ENCODE measurements around the gene MED26. TPM values are rescaled to one million over a fixed set of nuclear protein-coding genes. Genes with fewer than 3 reads are reported as not detected.
A peak's percentile ranks its signal among the peaks of the same experiment; 100 is the strongest.
"Not testable (repeated sequence)": the region's sequence is repeated elsewhere in the genome, so short reads cannot be mapped to it uniquely, and the experiment has no call there.

The MED26 gene
- total RNA-seq, 2 donors from 2014 or later, result 5.2 to 5.9 TPM

- H3K36me3 ChIP-seq, result peaks cover 65% of the 10 kb centered on the region
- H3K9me3 ChIP-seq, result no peaks in the 10 kb centered on the region
- DNase-seq (ENCODE audit: low spot score), result no peak
- H3K4me1 ChIP-seq, result peaks cover 0 to 13% of the 10 kb centered on the region in 2 donors
- H3K27ac ChIP-seq, result no peak overlapping the region
- H3K27me3 ChIP-seq, result no peaks in the 10 kb centered on the region
- no peak for TF ChIP-seq CTCF (IDR thresholded peaks at IDR 0.05)
- no peak overlapping the region for H3K4me3 ChIP-seq
Observed at GRCh38 chr19:16654140-16654539, 26.1 kb upstream of the MED26 start.

- Histone ChIP-seq H3K4me1 (peaks cover 0 to under 1% of the 10 kb centered on the region in 2 donors), H3K27me3 (no peaks in the 10 kb centered on the region), H3K9me3 (no peaks in the 10 kb centered on the region), H3K4me3 (no peak overlapping the region), H3K27ac (no peak overlapping the region), H3K36me3 (peaks cover 62% of the 10 kb centered on the region)
- no peak for TF ChIP-seq CTCF (IDR thresholded peaks at IDR 0.05)
- DNase-seq (ENCODE audit: low spot score), result no peak
Observed at GRCh38 chr19:16652854-16653253, 24.9 kb upstream of the MED26 start.

GRCh38 chr19:16651421-16652188, 23.6 kb upstream of the MED26 start:
- H3K9me3 ChIP-seq; DNase-seq (ENCODE audit: low spot score); H3K27ac ChIP-seq; H3K27me3 ChIP-seq; H3K4me3 ChIP-seq; H3K4me1 ChIP-seq: not testable (repeated sequence)
- peaks cover 68% of the 10 kb centered on the region for H3K36me3 ChIP-seq

GRCh38 chr19:16650821-16651220, 22.8 kb upstream of the MED26 start:
- H3K4me1 ChIP-seq, result no peaks in the 10 kb centered on the region
- H3K27ac ChIP-seq, result no peak overlapping the region
- no peaks in the 10 kb centered on the region for H3K9me3 ChIP-seq
- no peak for TF ChIP-seq CTCF (IDR thresholded peaks at IDR 0.05)
- DNase-seq (ENCODE audit: low spot score), result no peak
- no peaks in the 10 kb centered on the region for H3K27me3 ChIP-seq
- peaks cover 73% of the 10 kb centered on the region for H3K36me3 ChIP-seq
- no peak overlapping the region for H3K4me3 ChIP-seq

GRCh38 chr19:16649734-16650133, 21.7 kb upstream of the MED26 start:
- Histone ChIP-seq H3K4me3 (no peak overlapping the region), H3K27ac (no peak overlapping the region), H3K36me3 (peaks cover 69% of the 10 kb centered on the region), H3K9me3 (no peaks in the 10 kb centered on the region), H3K27me3 (no peaks in the 10 kb centered on the region), H3K4me1 (no peaks in the 10 kb centered on the region)
- DNase-seq (ENCODE audit: low spot score), result peak; percentile 63
- no peak for TF ChIP-seq CTCF (IDR thresholded peaks at IDR 0.05)

- no peak overlapping the region for H3K27ac ChIP-seq
- H3K36me3 ChIP-seq, result peaks cover 65% of the 10 kb centered on the region
- no peaks in the 10 kb centered on the region for H3K9me3 ChIP-seq
- no peak for DNase-seq (ENCODE audit: low spot score)
- no peak overlapping the region for H3K4me3 ChIP-seq
- no peaks in the 10 kb centered on the region for H3K27me3 ChIP-seq
- no peaks in the 10 kb centered on the region for H3K4me1 ChIP-seq
- no peak for TF ChIP-seq CTCF (IDR thresholded peaks at IDR 0.05)
Observed at GRCh38 chr19:16645140-16645539, 17.1 kb upstream of the MED26 start.
